GM21528 (cell line): ENCODE results near the gene RBX1.
A peak's percentile ranks its signal among the peaks of the same experiment; 100 is the strongest.
"Not testable (repeated sequence)": the region's sequence is repeated elsewhere in the genome, so short reads cannot be mapped to it uniquely, and the experiment has no call there.

Source experiments
- ATAC-seq: cut with Tn5 transposase; IDR thresholded peaks from one replicate; pipeline ENCODE4 v1.9.1; 2021; ENCODE audit warnings: mild to moderate bottlenecking, moderate library complexity; ENCODE audit not compliant: unreplicated experiment, low FRiP score

Gene RBX1

GRCh38 chr22:40950962-40951794, at the start of gene RBX1:
Gene RBX1, plus strand, starts transcription at chr22:40951378. Its CDS starts 21 bp downstream, at chr22:40951399.
- peak; percentile 76 for ATAC-seq

- ATAC-seq: no peak
Measured at GRCh38 chr22:40904101-40904500, 47.1 kb upstream of the RBX1 start.

DNA sequence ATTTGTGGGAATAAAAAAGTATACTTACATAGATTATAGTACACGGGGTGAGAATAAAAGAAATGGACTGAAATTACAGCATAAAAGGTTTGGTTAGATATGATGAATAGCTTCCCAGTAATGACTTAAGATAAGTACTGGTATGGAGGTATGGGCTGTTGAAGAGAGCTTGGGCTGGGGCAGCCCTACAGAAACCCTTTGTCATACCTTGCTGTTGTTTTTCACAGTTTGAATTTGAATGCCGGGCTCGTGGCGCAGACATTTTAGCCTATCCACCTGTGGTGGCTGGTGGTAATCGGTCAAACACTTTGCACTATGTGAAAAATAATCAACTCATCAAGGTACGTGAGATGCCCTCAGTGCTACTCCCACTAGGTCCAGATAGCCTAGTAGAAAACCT, 42.3 kb upstream of the RBX1 start:
- no peak for ATAC-seq

GRCh38 chr22:40911772-40912171, 39.4 kb upstream of the RBX1 start:
- no peak for ATAC-seq

DNA sequence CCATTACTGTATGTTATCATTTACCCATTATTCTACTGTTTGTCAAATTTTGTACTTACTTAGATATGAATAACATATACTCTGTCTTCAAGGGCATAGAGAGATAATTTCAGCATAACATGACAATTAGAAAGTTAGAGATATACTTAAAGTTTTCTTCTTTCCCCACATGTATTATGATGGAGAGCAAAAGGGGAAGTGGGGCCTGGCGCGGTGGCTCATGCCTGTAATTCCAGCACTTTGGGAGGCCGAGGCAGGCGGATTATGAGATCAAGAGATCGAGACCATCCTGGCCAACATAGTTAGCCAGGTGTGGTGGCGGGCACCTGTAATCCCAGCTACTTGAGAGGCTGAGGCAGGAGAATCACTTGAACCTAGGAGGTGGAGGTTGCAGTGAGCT, 38.2 kb upstream of the RBX1 start:
- ATAC-seq: not testable (repeated sequence)

- ATAC-seq: no peak
Measured at GRCh38 chr22:40919446-40919845, 31.7 kb upstream of the RBX1 start.

DNA sequence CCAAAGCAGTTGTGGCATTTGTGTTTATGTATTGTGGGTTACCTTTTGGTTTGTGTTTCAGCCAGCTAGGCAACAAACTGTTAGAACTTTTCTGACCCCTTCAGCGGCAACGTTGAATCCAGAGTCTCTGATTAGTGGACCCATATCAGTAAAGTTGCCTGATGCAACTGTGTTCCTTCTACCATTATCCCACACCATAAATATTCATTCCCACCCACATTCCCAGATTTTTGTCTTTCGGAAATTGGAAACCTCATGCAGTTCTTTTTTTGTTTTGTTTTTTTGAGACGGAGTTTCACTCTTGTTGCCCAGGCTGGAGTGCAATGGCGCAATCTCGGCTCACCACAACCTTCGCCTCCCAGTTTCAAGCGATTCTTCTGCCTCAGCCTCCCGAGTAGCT, 30.7 kb upstream of the RBX1 start:
- no peak for ATAC-seq

- no peak for ATAC-seq
Measured at GRCh38 chr22:40922484-40923303, 28.5 kb upstream of the RBX1 start.

DNA sequence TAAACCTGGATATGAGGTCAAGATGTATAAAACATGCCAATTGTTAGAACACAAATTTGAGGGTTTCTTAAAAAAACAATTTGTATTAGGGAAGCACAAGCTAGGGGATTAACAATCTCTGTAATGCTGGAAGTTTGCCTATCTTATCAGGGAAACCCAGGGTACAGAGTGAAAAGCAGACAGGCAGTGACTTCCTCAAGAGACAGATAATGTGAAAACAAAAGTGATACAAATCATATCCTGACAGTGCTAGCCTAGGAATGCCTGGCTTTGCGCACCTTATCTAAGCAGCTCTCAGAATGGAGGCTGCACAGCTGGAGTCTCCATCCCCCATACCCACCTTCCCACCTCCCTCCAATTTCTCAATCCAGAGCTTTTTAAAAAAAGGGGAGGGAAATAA, 22.5 kb upstream of the RBX1 start:
- ATAC-seq: no peak

DNA sequence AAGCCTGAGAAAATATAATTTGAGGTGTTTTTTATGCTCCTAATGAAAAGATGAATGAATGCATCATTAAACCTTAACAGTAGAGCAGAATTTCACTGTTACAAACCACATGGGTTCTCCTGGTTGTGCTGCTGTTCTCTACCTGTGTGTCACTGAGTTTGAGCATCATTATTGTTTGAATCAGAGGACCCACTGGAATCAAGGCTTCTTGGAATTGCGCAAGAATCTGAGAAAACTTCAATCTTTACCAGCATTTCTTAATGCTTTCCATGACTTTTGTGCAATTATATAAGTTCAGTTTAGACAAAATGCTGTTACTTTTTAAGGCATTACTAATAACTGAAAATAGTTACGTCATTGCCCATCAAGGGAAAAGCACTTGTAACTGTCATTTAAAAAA, 18.8 kb upstream of the RBX1 start:
- no peak for ATAC-seq

GRCh38 chr22:40939202-40939601, 12.0 kb upstream of the RBX1 start:
- ATAC-seq: no peak

DNA sequence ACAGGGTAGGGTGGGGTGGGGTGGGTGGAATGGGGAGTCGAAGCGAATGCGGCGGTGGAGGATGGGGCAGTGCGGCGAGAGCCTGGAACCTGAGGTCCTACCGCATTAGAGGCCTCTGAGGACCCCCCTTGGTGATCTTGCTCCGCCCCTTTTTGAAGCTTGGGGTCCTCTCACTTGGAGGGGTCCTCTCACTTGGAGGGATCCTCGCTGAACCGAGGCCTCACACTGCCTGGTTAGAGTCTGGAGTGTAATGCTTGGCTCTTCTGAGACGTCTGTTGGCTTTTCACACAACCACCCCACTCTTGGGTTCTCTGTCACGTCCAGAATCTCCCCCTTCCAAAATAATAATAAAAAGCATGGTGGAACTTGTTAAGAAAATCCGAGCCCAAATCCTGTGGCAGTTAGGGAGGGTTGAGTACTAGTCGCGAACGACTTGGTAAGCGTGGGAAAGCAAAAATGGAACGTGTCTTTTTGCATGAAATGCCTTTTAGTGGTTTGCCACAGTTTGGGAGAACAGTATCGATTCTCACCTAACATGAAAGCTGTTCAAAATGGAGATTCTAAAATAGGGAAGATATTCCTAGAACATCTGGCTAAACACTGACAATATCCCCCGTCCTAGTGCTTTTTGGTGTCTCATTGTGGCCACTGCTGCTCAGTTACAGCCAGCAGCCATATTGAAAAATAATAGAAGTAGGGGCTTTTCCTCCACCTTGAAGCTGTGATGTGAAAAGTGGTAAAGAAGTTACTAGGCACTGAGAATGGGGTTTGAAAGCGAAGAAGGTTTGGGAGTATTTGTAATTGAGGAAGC, 822 bp downstream of the RBX1 start:
- no peak for ATAC-seq

DNA sequence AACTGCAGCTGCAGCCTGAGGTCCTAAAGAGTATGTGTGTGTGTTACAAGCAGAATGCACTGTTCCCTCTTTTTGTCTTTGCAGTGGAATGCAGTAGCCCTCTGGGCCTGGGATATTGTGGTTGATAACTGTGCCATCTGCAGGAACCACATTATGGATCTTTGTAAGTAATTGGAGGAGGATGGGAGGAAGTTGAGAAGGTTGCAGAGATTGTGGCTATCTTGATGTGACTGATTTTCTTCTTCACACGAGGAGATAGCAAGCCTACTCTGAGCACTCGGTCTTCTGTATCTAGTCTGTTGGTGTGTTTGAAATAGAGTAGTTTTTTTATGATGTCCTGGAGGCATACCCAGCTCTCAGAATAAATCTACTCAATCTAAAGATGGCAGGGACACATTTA, 2.3 kb downstream of the RBX1 start:
- ATAC-seq: no peak

- ATAC-seq: no peak
Measured at GRCh38 chr22:40954113-40954512, 2.9 kb downstream of the RBX1 start.

- ATAC-seq: no peak
Measured at GRCh38 chr22:40955571-40955970, 4.4 kb downstream of the RBX1 start.

DNA sequence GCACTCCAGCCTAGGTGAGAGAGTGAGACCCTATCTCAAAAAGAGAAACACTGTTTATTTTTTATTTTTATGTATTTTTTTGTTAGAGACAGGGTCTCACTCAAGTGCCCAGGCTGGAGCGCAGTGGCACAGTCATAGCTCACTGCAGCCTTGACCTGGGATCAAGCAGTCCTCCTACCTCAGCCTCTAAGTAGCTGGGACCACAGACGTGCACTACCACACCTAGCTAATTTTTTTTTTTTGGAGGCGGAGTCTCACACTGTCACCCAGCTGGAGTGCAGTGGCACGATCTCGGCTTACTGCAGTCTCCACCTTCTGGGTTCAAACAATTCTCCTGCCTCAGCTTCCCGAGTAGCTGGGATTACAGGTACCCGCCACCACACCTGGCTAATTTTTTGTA, 6.4 kb downstream of the RBX1 start:
- ATAC-seq: no peak

GRCh38 chr22:40958299-40958698, 7.1 kb downstream of the RBX1 start:
- no peak for ATAC-seq

GRCh38 chr22:40960145-40960544, 9.0 kb downstream of the RBX1 start:
- no peak for ATAC-seq

DNA sequence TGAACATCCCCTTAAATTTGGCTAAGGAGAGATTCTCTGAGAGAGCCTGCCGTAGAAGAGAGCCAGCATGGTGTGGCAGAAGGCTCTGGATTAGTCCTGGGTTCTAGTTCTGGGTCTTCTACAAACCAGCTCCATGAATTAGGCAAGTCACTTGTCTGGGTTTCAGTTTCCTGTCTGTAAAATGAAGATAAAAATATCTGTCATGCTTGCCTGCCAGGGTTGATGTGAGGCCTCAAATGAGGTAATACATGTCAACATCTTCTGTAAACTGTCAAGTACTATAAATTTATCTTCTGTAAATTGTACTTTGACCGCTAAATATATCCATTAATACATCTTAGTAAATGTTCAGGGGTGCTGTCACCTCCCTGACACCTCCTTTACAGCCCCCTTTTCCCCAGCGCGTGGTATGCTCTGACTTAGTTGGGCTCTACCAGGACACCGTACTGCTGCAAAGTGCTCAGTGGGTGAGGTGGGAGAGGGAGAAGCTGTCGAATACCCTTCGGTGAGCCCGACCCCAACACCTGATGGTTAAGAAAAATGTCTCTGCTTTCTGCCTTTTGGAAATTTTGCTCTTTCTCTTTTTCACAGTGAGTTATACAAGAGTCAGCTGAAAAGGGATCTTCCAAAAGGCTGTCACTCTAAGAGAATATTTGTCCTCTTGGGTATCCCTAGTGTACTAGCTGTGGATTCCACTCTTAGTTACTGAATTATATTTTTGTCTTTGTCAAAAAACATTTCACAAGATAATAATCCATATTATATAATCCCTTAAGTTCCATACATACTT, 15.0 kb downstream of the RBX1 start:
- no peak for ATAC-seq

- ATAC-seq: no peak
Measured at GRCh38 chr22:40966726-40967085, 15.5 kb downstream of the RBX1 start.
